GM12878 (cell line): ENCODE data around the gene TMEM238L. TPM values are rescaled to one million over a fixed set of nuclear protein-coding genes. Genes with fewer than 3 reads are reported as not detected.

Source experiments
- ATAC-seq: fragments of 200-7000 bp; cut with Tn5 transposase; 3 replicates; pipeline ENCODE4 v1.9.1; 2020; ENCODE audit warnings: mild to moderate bottlenecking, moderate library complexity
- BruUV-seq: library from RNA; stranded (reverse); fragments of 400-500 nt; replicated peaks from 2 replicates; lab custom pipeline; 2021; lab: Mats Ljungman, UMichigan
- CTCF ChIA-PET: fragments of 300-600 bp; sonication (Branson Sonifier 250); formaldehyde crosslinking; extraction: SDS; loops from one replicate; lab custom pipeline; 2021; ENCODE audit warnings: inconsistent platforms; lab: Yijun Ruan, JAX
- POLR2A ChIA-PET: fragments of 350-600 bp; formaldehyde crosslinking; extraction: SDS; loops from one replicate; lab custom pipeline; 2021; ENCODE audit warnings: inconsistent platforms; lab: Charles Lee
- RAD21 ChIA-PET: fragments of 300-600 bp; sonication (Branson Sonifier 250); formaldehyde crosslinking; loops from one replicate; lab custom pipeline; 2023; ENCODE audit warnings: antibody characterized with exemption; ENCODE audit not compliant: unreplicated experiment; lab: Charles Lee
- SMC1A ChIA-PET: fragments of 300-600 bp; sonication (Branson Sonifier 250); formaldehyde crosslinking; loops from one replicate; lab custom pipeline; 2023; ENCODE audit not compliant: unreplicated experiment, uncharacterized antibody; lab: Charles Lee
- DNase-seq: peaks from one replicate; pipeline ENCODE4 v3.0.0-alpha.2; 2011; ENCODE audit warnings: low read depth, low spot score
- FAIRE-seq: peaks from 3 replicates; lab custom pipeline; 2011; peaks lifted over from hg19 to GRCh38; lab: Jason Lieb, UNC
- H2AFZ ChIP-seq: 2 replicates; pipeline ENCODE4 v1.6.0; 2011; ENCODE audit warnings: low read depth, low read length, control low read depth; ENCODE audit not compliant: control insufficient read depth
- H3K27ac ChIP-seq: 2 replicates; pipeline ENCODE4 v1.5.1; 2011; ENCODE audit warnings: control low read depth; ENCODE audit not compliant: control insufficient read depth, insufficient read depth
- H3K27me3 ChIP-seq, 2 experiments: replicated peaks in 1 of 2; 2 replicates each; pipeline versions ENCODE4 v1.6.0 to v1.6.1; 2011; ENCODE audit warnings: low read length in 1 of 2; ENCODE audit not compliant: control insufficient read depth in 2 of 2, insufficient read depth in 2 of 2
- H3K36me3 ChIP-seq, 2 experiments: 2 replicates each; pipeline ENCODE4 v1.5.1; 2011; ENCODE audit warnings: low read length in 1 of 2; ENCODE audit not compliant: control insufficient read depth in 2 of 2, insufficient read depth in 2 of 2
- H3K4me1 ChIP-seq: 2 replicates; pipeline ENCODE4 v1.6.1; 2011; ENCODE audit warnings: mild to moderate bottlenecking, low read length, moderate library complexity, mixed read lengths; ENCODE audit not compliant: control insufficient read depth, insufficient read depth
- H3K4me2 ChIP-seq: 2 replicates; pipeline ENCODE4 v1.6.0; 2011; ENCODE audit warnings: control low read depth; ENCODE audit not compliant: control insufficient read depth, insufficient read depth
- H3K4me3 ChIP-seq: fragments of 200-600 bp; sonication (generic); 2 replicates; pipeline ENCODE4 v1.5.1; 2016
- H3K79me2 ChIP-seq: 2 replicates; pipeline ENCODE4 v1.6.0; 2011; ENCODE audit warnings: low read length; ENCODE audit not compliant: control insufficient read depth, insufficient read depth
- H3K9ac ChIP-seq: 2 replicates; pipeline ENCODE4 v1.8.0; 2011; ENCODE audit warnings: low read length, control low read depth, mixed read lengths; ENCODE audit not compliant: control insufficient read depth, insufficient read depth
- H3K9me3 ChIP-seq: replicated peaks from 3 replicates; pipeline ENCODE4 v1.5.1; 2011; ENCODE audit warnings: mild to moderate bottlenecking, low read length; ENCODE audit not compliant: control insufficient read depth, insufficient read depth
- H4K20me1 ChIP-seq: 2 replicates; pipeline ENCODE4 v1.6.0; 2011; ENCODE audit not compliant: control insufficient read depth, insufficient read depth
- CREB1 ChIP-seq: IDR thresholded peaks from 2 replicates; pipeline ENCODE4 v1.6.1; 2012; ENCODE audit warnings: low read depth, mild to moderate bottlenecking, inconsistent platforms
- CREM ChIP-seq: IDR thresholded peaks from 2 replicates; pipeline ENCODE4 v1.6.1; 2014; ENCODE audit warnings: antibody characterized with exemption, low read depth
- ELK1 ChIP-seq: IDR thresholded peaks from 2 replicates; pipeline ENCODE4 v1.6.1; 2012; ENCODE audit warnings: low read depth, low read length, improper control_type of control experiment
- ESRRA ChIP-seq: IDR thresholded peaks from 2 replicates; pipeline ENCODE4 v1.6.1; 2012; ENCODE audit warnings: mild to moderate bottlenecking, low read length, improper control_type of control experiment
- MYB ChIP-seq: fragments of 150-350 bp; IDR thresholded peaks from 2 replicates; pipeline ENCODE4 v1.6.1; 2014; ENCODE audit warnings: mild to moderate bottlenecking, low read depth, low read length, borderline replicate concordance
- NBN ChIP-seq: fragments of 450-650 bp; IDR thresholded peaks from 2 replicates; pipeline ENCODE4 v1.6.1; 2016
- NFIC ChIP-seq: IDR thresholded peaks from 2 replicates; pipeline ENCODE4 v1.6.1; 2012; ENCODE audit warnings: low read depth, mild to moderate bottlenecking, inconsistent platforms, low read length, moderate library complexity
- NFYA ChIP-seq: IDR thresholded peaks from 2 replicates; pipeline ENCODE4 v1.6.1; 2011; ENCODE audit warnings: low read depth, mild to moderate bottlenecking, low read length, improper control_type of control experiment, borderline replicate concordance
- NR2C1 ChIP-seq: fragments of 450-650 bp; IDR thresholded peaks from 2 replicates; pipeline ENCODE4 v1.6.1; 2017; ENCODE audit warnings: antibody characterized with exemption, mild to moderate bottlenecking, moderate library complexity
- PAX8 ChIP-seq: fragments of 450-650 bp; IDR thresholded peaks from 2 replicates; pipeline ENCODE4 v1.6.1; 2017; ENCODE audit warnings: mild to moderate bottlenecking, moderate library complexity
- POLR2A ChIP-seq: IDR thresholded peaks from 2 replicates; pipeline ENCODE4 v1.6.1; 2011; ENCODE audit warnings: low read depth, mild to moderate bottlenecking, low read length
- TCF12 ChIP-seq: IDR thresholded peaks from 2 replicates; pipeline ENCODE4 v1.6.1; 2011; ENCODE audit warnings: low read depth, mild to moderate bottlenecking, low read length
- ZBED1 ChIP-seq: IDR thresholded peaks from 2 replicates; pipeline ENCODE4 v1.6.1; 2016; ENCODE audit warnings: borderline replicate concordance
- ZNF274 ChIP-seq: IDR thresholded peaks from one replicate; pipeline ENCODE4 v1.8.0; 2011; ENCODE audit not compliant: insufficient read length, insufficient read depth
- WGBS: methylation state at CpG from one replicate; pipeline ENCODE4 v1.1.6; 2016; ENCODE audit warnings: low lambda C conversion rate; ENCODE audit not compliant: insufficient replicate concordance, insufficient coverage; ENCODE audit errors: missing lambda C conversion rate; 5-methylcytosine and 5-hydroxymethylcytosine counted together
- in situ Hi-C: fragments of 300-500 bp; cut with MboI; formaldehyde crosslinking; loops from 9 replicates; pipeline ENCODE4 v1.14.3; 2018; ENCODE audit warnings: mixed read lengths
- intact Hi-C: fragments of 100-400 bp; cut with micrococcal nuclease; formaldehyde crosslinking; loops from one replicate; pipeline ENCODE4 v1.14.2; 2022; ENCODE audit not compliant: unreplicated experiment
- polyA plus RNA-seq, 11 experiments: library from polyadenylated mRNA; depleted of rRNA in 4 of 11; unstranded in 6 of 11; stranded (reverse) in 5 of 11; fragments of >200 nt; fragmentation: Nextera tagmentation in 4 of 11; fragmentation: Illumina TruSeq in 1 of 11; extraction: Ambion mirVana in 4 of 11; extraction: Trizol in 1 of 11; gene quantifications; 1 replicate in 1 of 11; 2 replicates in 10 of 11; pipeline versions ENCODE4 v1.2.1 to v1.2.3, GENCODE V29; 2011 to 2016; ENCODE audit warnings: inconsistent platforms in 2 of 11, missing spikeins in 2 of 11, low read depth in 1 of 11
- total RNA-seq, 4 experiments: library from RNA; depleted of rRNA in 3 of 4; stranded (reverse); fragments of >200 nt in 3 of 4; fragmentation: Illumina TruSeq in 1 of 4; extraction: Trizol in 1 of 4; gene quantifications; 2 replicates each; pipeline versions ENCODE4 v1.2.1 to v1.2.3, GENCODE V29; 2013 to 2021
- TF ChIP-seq, protein P1 (sequence below): fragments of 450-650 bp; IDR thresholded peaks from 2 replicates; pipeline ENCODE4 v1.6.1; 2017; ENCODE audit warnings: mild to moderate bottlenecking, low read depth, inconsistent platforms; ENCODE audit not compliant: poor library complexity, severe bottlenecking
- TF ChIP-seq, protein P2 (sequence below): fragments of 450-650 bp; IDR thresholded peaks from 2 replicates; pipeline ENCODE4 v1.6.1; 2014; ENCODE audit warnings: mild to moderate bottlenecking
- TF ChIP-seq, protein P3 (sequence below), 3 experiments: IDR thresholded peaks in 2 of 3; conservative IDR thresholded peaks in 1 of 3; 2 replicates each; pipeline ENCODE4 v1.5.1; 2011; ENCODE audit warnings: low read depth in 3 of 3, low read length in 3 of 3, mild to moderate bottlenecking in 3 of 3, control low read depth in 2 of 3, moderate library complexity in 2 of 3, inconsistent platforms in 1 of 3, mixed read lengths in 1 of 3; ENCODE audit not compliant: control insufficient read depth in 2 of 3, insufficient read depth in 1 of 3; ENCODE audit errors: extremely low read depth in 1 of 3

TMEM238L gene
- total and polyA plus RNA-seq, 10 of the 15 experiments (the other 5 are each of a cell fraction or from before 2014, with no cell fraction given) = not detected

DNA sequence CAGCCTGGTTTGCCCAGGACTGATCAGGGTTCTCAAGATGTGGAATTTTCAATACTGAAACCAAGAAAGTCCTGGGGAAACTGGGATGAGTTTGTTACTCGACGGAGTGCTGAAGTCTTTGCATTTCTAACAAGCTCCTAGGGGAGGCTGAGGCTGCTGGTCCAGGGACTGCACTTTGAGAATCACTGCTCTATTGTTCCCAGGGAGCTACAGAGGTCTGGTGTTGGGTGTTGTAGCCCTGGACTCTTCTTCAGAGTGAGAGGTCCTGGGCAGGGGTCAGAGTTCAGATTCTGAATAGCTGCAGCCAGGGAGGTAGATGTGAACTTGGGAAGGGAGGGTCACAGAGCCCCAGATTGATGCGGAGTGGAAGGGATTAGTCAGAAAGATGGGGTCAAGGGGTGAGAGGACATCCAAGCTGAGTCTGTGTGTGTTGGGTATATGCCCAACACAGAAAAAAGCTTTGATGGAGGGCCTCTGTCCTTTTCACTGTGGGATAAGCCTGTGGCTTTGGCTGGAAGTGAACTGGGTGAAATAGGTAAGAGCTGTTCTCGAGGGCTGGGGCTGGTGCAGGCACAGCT lies 14.1 kb downstream of the TMEM238L start:
- ChIA-PET CTCF (no interaction called here), SMC1A (no interaction called here), POLR2A (interaction anchor here (0.5 kb wide), 1 partner anchor 1866 kb away, joined by 5 read pairs; no protein-coding TSS in a partner anchor), RAD21 (no interaction called here)
- H3K79me2 ChIP-seq = no peaks in the 10 kb centered on the region
- no TSS peak for BruUV-seq
- no peak overlapping the region for H3K4me2 ChIP-seq
- no peak for FAIRE-seq
- no peak for DNase-seq
- intact Hi-C loops (no loop called here), in situ Hi-C loops (no loop called here)
- no peak for ATAC-seq
- H3K4me3 ChIP-seq = no peak overlapping the region
- H3K27me3 ChIP-seq = no peaks in the 10 kb centered on the region
- no peaks in the 10 kb centered on the region for H4K20me1 ChIP-seq
- no peaks in the 10 kb centered on the region for H3K9me3 ChIP-seq
- no peak overlapping the region for H3K9ac ChIP-seq
- H3K4me1 ChIP-seq = no peaks in the 10 kb centered on the region
- TF ChIP-seq ELK1 = no peak
- TF ChIP-seq, protein P1, sequence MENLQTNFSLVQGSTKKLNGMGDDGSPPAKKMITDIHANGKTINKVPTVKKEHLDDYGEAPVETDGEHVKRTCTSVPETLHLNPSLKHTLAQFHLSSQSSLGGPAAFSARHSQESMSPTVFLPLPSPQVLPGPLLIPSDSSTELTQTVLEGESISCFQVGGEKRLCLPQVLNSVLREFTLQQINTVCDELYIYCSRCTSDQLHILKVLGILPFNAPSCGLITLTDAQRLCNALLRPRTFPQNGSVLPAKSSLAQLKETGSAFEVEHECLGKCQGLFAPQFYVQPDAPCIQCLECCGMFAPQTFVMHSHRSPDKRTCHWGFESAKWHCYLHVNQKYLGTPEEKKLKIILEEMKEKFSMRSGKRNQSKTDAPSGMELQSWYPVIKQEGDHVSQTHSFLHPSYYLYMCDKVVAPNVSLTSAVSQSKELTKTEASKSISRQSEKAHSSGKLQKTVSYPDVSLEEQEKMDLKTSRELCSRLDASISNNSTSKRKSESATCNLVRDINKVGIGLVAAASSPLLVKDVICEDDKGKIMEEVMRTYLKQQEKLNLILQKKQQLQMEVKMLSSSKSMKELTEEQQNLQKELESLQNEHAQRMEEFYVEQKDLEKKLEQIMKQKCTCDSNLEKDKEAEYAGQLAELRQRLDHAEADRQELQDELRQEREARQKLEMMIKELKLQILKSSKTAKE = no peak
- TF ChIP-seq CREB1 = no peak
- TF ChIP-seq TCF12 = no peak
- TF ChIP-seq ZNF274 = no peak
- TF ChIP-seq, protein P2, sequence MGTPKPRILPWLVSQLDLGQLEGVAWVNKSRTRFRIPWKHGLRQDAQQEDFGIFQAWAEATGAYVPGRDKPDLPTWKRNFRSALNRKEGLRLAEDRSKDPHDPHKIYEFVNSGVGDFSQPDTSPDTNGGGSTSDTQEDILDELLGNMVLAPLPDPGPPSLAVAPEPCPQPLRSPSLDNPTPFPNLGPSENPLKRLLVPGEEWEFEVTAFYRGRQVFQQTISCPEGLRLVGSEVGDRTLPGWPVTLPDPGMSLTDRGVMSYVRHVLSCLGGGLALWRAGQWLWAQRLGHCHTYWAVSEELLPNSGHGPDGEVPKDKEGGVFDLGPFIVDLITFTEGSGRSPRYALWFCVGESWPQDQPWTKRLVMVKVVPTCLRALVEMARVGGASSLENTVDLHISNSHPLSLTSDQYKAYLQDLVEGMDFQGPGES = no peak
- no peak for TF ChIP-seq MYB
- no peak for TF ChIP-seq NBN
- no peak for TF ChIP-seq PAX8
- no peak for TF ChIP-seq CREM
- TF ChIP-seq ESRRA = no peak
- TF ChIP-seq NFYA = no peak
- TF ChIP-seq, protein P3, sequence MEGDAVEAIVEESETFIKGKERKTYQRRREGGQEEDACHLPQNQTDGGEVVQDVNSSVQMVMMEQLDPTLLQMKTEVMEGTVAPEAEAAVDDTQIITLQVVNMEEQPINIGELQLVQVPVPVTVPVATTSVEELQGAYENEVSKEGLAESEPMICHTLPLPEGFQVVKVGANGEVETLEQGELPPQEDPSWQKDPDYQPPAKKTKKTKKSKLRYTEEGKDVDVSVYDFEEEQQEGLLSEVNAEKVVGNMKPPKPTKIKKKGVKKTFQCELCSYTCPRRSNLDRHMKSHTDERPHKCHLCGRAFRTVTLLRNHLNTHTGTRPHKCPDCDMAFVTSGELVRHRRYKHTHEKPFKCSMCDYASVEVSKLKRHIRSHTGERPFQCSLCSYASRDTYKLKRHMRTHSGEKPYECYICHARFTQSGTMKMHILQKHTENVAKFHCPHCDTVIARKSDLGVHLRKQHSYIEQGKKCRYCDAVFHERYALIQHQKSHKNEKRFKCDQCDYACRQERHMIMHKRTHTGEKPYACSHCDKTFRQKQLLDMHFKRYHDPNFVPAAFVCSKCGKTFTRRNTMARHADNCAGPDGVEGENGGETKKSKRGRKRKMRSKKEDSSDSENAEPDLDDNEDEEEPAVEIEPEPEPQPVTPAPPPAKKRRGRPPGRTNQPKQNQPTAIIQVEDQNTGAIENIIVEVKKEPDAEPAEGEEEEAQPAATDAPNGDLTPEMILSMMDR (IDR thresholded peaks at IDR 0.05 in 2 of 3, conservative IDR thresholded peaks at IDR 0.05 in 1 of 3; ENCODE audit: control insufficient read depth in 2 of 3, extremely low read depth in 1 of 3, insufficient read depth in 1 of 3, low read depth in 3 of 3, low read length in 3 of 3) = no peak
- TF ChIP-seq NFIC = no peak
- no peak for TF ChIP-seq NR2C1
- no peak for TF ChIP-seq ZBED1
- TF ChIP-seq POLR2A = no peak
- H2AFZ ChIP-seq = no peak overlapping the region
- WGBS = 38% methylated on average over 4 of the region's 4 CpGs
- no peak overlapping the region for H3K27ac ChIP-seq
- H3K36me3 ChIP-seq = no peaks in the 10 kb centered on the region
